MV-4-11 (cell line): Measurements from ENCODE around the gene ZNF526.

Experiments used
- DNase-seq: peaks from one replicate; lab custom pipeline; 2025; lab: John Stamatoyannopoulos, UW

The ZNF526 gene

DNA sequence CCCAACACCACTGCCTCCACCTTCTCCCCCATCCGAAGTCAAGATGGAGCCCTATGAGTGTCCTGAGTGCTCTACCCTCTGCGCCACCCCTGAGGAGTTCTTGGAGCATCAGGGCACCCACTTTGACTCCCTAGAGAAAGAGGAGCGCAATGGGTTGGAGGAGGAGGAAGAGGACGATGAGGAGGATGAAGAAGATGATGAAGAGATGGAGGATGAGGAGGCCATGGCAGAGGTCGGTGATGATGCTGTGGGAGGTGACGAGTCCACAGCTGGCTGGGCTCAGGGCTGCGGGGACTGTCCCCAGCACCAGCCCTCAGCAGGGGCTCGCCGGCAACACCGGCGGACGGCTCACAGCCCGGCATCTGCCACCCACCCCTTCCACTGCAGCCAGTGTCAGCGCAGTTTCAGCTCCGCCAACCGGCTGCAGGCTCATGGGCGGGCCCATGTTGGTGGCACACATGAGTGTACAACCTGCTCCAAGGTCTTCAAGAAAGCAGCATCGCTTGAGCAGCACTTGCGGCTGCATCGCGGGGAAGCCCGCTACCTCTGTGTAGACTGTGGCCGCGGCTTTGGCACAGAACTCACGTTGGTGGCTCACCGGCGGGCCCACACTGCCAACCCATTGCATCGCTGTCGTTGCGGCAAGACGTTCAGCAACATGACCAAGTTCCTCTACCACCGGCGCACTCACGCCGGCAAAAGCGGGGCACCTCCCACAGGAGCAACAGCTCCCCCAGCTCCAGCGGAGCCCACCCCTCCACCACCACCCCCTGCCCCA lies 5.0 kb downstream of the ZNF526 start:
- DNase-seq: no peak

DNA sequence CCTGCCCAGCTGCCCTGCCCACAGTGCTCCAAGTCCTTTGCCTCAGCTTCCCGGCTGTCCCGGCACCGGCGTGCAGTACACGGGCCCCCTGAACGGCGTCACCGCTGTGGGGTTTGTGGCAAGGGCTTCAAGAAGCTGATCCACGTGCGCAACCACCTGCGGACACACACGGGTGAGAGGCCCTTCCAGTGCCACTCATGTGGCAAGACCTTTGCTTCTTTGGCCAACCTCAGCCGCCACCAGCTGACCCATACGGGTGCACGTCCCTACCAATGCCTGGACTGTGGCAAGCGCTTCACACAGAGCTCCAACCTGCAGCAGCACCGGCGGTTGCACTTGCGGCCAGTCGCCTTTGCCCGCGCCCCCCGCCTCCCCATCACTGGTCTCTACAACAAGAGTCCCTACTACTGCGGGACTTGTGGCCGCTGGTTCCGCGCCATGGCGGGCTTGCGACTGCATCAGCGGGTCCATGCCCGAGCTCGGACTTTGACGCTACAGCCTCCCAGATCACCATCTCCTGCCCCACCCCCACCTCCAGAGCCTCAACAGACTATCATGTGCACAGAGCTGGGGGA lies 5.7 kb downstream of the ZNF526 start:
- DNase-seq: no peak

GRCh38 chr19:42226886-42227285 lies 6.8 kb downstream of the ZNF526 start:
- DNase-seq: no peak

GRCh38 chr19:42228641-42229040 lies 8.5 kb downstream of the ZNF526 start:
- DNase-seq: no peak

- no peak for DNase-seq
Measured at GRCh38 chr19:42229301-42229854, 9.3 kb downstream of the ZNF526 start.

- peak; percentile 47 for DNase-seq
Measured at GRCh38 chr19:42229855-42230351, 9.8 kb downstream of the ZNF526 start.

DNA sequence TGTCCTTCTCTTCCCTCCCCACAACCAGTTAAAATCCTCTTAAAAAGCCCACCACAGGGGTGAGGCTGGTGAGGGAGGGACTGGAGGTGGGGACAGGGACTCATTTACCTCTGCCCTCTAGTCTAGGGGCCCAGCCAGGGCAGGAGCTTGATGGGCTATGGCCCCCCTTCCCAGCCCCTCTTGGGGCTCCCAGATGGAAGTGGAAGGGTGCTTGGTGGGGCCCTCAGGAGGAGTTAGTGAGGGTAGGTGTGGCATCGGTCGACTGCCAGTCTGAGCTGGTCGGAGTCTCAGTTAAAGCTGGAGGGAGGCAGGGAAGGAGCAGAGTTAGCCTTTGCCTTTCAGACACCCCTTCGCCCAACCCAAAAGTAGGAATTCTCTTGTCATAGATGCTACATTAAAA lies 10.5 kb downstream of the ZNF526 start:
- DNase-seq: no peak

- DNase-seq: no peak
Measured at GRCh38 chr19:42232435-42232834, 12.3 kb downstream of the ZNF526 start.

GRCh38 chr19:42233106-42233505 lies 13.0 kb downstream of the ZNF526 start:
- DNase-seq: no peak

DNA sequence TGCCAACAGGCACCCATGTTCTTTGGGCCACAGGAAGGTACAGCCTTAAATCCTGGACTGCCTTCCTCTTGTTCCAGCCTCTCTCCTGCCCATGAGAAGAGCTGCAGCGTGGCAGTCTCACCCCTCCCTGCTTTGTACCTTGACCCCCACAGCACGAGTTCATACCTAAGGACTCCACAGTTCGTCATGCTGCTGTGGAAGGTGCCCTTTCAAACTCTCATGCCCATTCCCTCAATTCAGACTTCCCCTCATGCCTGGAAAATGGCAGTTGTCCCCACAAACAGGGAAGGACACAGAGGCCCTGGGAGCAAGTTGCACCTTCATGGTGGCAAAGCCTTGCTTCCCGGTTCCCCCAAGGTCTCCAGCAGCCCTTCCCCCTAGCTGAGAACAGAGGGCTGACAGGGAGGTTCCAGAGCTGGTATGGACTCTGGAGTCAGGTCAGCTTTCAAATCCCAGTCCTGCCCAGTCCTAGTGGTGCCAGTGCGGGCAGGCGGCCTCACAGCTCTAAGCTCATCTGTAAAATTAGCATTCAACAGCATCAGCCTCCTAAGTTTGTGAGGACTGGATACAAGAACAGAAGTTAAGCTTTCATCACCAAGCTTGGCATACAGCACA lies 13.7 kb downstream of the ZNF526 start:
- DNase-seq: no peak

DNA sequence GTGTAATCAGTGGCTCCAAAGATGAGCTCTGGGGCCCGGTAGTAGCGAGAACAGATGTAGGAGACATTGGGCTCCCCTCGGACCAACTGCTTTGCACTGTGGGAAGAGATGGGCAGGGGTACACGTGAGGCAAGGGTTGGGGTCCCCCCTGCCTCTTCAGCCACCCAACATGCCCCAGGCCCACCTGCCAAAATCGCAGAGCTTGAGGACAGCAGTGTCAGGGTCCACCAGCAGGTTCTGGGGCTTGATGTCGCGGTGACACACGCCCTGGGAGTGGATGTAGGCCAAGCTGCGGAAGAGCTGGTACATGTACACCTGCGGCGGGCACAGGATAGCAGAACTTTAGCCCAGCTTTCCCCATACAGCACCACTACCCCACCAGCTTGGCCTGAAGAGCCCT lies 14.3 kb downstream of the ZNF526 start:
- DNase-seq: no peak

DNA sequence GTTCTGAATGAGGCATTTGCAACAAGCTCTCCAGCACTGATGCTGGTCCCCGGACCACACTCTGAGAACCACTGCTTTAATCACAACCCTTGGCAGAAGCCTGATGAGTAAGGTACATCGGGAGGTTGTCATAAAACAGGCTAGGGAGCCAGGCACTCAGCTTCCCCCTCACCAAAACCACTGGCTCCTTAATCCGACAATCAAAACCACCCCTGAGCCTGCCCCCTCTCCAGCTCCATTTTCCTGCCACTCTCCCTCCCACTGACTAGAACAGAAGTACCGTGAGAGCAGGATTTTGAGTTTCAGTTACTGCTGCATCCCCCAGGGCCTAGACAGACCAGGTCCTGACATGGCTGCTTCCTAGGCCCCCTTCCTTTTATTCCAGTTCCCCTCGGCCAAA lies 15.1 kb downstream of the ZNF526 start:
- DNase-seq: no peak

- no peak for DNase-seq
Measured at GRCh38 chr19:42239544-42240220, 19.6 kb downstream of the ZNF526 start.

GRCh38 chr19:42241279-42241678 lies 21.2 kb downstream of the ZNF526 start:
- DNase-seq: no peak

DNA sequence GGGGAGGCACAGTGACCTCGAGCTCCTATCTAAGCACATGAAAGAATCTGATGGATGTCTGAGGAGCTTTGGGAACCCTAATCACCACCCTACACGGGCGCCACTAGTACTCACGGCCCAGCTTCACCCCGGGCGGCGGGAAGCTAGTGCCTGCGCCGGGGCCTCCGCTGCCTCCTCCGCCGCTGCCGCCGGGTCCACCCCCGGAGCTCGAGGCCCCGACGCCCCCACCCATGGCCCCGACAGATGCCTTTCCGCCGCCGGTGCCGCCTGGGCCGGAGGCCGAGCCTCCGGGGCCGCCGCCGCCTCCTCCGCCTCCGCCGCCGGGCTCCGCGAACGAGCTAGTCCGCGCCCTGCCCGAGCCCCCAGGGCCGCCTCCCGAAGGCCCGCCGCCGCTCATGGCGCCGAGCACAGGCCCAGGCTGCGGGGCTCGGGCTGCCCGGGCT lies 22.0 kb downstream of the ZNF526 start:
- no peak for DNase-seq

GRCh38 chr19:42242512-42243409 lies 22.6 kb downstream of the ZNF526 start, which contains the start of gene GSK3A:
Gene GSK3A (minus strand): TSS chr19:42242602. CDS start chr19:42242465, 137 bp downstream.
- DNase-seq: peak; percentile 99

GRCh38 chr19:42244347-42245220 lies 24.5 kb downstream of the ZNF526 start:
- DNase-seq: peak; percentile 98

- DNase-seq: no peak
Measured at GRCh38 chr19:42245231-42245630, 25.1 kb downstream of the ZNF526 start.

GRCh38 chr19:42246143-42246921 lies 26.2 kb downstream of the ZNF526 start:
- DNase-seq: no peak
